Mesenchymal stem cell (in vitro differentiated cells and primary cell): Measurements from ENCODE around the gene SHISA2.
A peak's percentile ranks its signal among the peaks of the same experiment; 100 is the strongest.

Source experiments
- DNase-seq: peaks from one replicate; pipeline ENCODE4 v3.0.0-alpha.2; 2013
- H2AFZ ChIP-seq: one replicate; pipeline ENCODE4 v1.6.1; 2013; ENCODE audit warnings: low read depth, mild to moderate bottlenecking, control low read depth, inconsistent platforms, low read length, moderate library complexity
- H2AK5ac ChIP-seq: 2 replicates; pipeline ENCODE4 v1.6.1; 2013; ENCODE audit warnings: low read length, moderate library complexity, mild to moderate bottlenecking, inconsistent platforms; ENCODE audit not compliant: severe bottlenecking
- H2BK120ac ChIP-seq: one replicate; pipeline ENCODE4 v1.6.1; 2013; ENCODE audit warnings: low read depth, mild to moderate bottlenecking, inconsistent platforms, low read length, moderate library complexity
- H2BK12ac ChIP-seq, 2 experiments: one replicate each; pipeline ENCODE4 v1.6.1; 2013; ENCODE audit warnings: inconsistent platforms in 2 of 2, low read length in 2 of 2, mild to moderate bottlenecking in 2 of 2, moderate library complexity in 2 of 2, control low read depth in 1 of 2
- H2BK15ac ChIP-seq: one replicate; pipeline ENCODE4 v1.6.1; 2013; ENCODE audit warnings: mild to moderate bottlenecking, low read depth, inconsistent platforms; ENCODE audit not compliant: poor library complexity, severe bottlenecking
- H2BK5ac ChIP-seq: 2 replicates; pipeline ENCODE4 v1.6.1; 2013; ENCODE audit warnings: low read depth, mild to moderate bottlenecking, low read length, control low read depth, inconsistent platforms; ENCODE audit not compliant: poor library complexity, severe bottlenecking
- H3K14ac ChIP-seq, 2 experiments: one replicate each; pipeline ENCODE4 v1.6.1; 2013; ENCODE audit warnings: inconsistent platforms in 2 of 2, low read length in 2 of 2, control low read depth in 1 of 2, mild to moderate bottlenecking in 1 of 2, moderate library complexity in 1 of 2
- H3K18ac ChIP-seq, 2 experiments: one replicate each; pipeline ENCODE4 v1.6.1; 2013; ENCODE audit warnings: inconsistent platforms in 2 of 2, low read length in 2 of 2, control low read depth in 1 of 2, low read depth in 1 of 2, mild to moderate bottlenecking in 1 of 2
- H3K23ac ChIP-seq, 2 experiments: one replicate each; pipeline ENCODE4 v1.6.1; 2013; ENCODE audit warnings: inconsistent platforms in 2 of 2, low read length in 2 of 2, mild to moderate bottlenecking in 2 of 2, moderate library complexity in 2 of 2, control low read depth in 1 of 2
- H3K27ac ChIP-seq: 2 replicates; pipeline ENCODE4 v1.5.1; 2013; ENCODE audit warnings: mild to moderate bottlenecking, moderate library complexity, low read length, control low read depth, inconsistent platforms; ENCODE audit not compliant: poor library complexity, severe bottlenecking
- H3K27me3 ChIP-seq, 2 experiments: 2 replicates each; pipeline versions ENCODE4 v1.6.1 to v1.7.0; 2013; ENCODE audit warnings: low read length in 2 of 2, mild to moderate bottlenecking in 2 of 2, moderate library complexity in 2 of 2, control low read depth in 1 of 2, inconsistent platforms in 1 of 2; ENCODE audit not compliant: control insufficient read depth in 1 of 2, insufficient read depth in 1 of 2
- H3K36me3 ChIP-seq, 2 experiments: 2 replicates each; pipeline versions ENCODE4 v1.6.1 to v1.7.0; 2013; ENCODE audit warnings: low read length in 2 of 2, control low read depth in 1 of 2, inconsistent platforms in 1 of 2, low read depth in 1 of 2, mild to moderate bottlenecking in 1 of 2; ENCODE audit not compliant: insufficient read depth in 2 of 2, control insufficient read depth in 1 of 2
- H3K4ac ChIP-seq, 2 experiments: one replicate each; pipeline ENCODE4 v1.6.1; 2013; ENCODE audit warnings: inconsistent platforms in 2 of 2, low read length in 2 of 2, mild to moderate bottlenecking in 2 of 2, moderate library complexity in 2 of 2, control low read depth in 1 of 2, low read depth in 1 of 2
- H3K4me1 ChIP-seq: 2 replicates; pipeline ENCODE4 v1.6.1; 2013; ENCODE audit warnings: low read depth, low read length, control low read depth; ENCODE audit not compliant: control insufficient read depth, insufficient read depth
- H3K4me2 ChIP-seq: 2 replicates; pipeline ENCODE4 v1.6.1; 2013; ENCODE audit warnings: low read length, mild to moderate bottlenecking, inconsistent platforms; ENCODE audit not compliant: poor library complexity, severe bottlenecking
- H3K4me3 ChIP-seq, 2 experiments: 2 replicates each; pipeline versions ENCODE4 v1.5.1 to v1.7.0; 2013; ENCODE audit warnings: low read length in 2 of 2, mild to moderate bottlenecking in 2 of 2, control low read depth in 1 of 2, low read depth in 1 of 2; ENCODE audit not compliant: insufficient read depth in 1 of 2
- H3K79me1 ChIP-seq: replicated peaks from 2 replicates; pipeline ENCODE4 v1.6.1; 2013; ENCODE audit warnings: mild to moderate bottlenecking, control low read depth, low read length, inconsistent platforms; ENCODE audit not compliant: poor library complexity, severe bottlenecking
- H3K9ac ChIP-seq: 2 replicates; pipeline ENCODE4 v1.7.0; 2013; ENCODE audit warnings: mild to moderate bottlenecking, low read length, moderate library complexity
- H3K9me3 ChIP-seq: 2 replicates; pipeline ENCODE4 v1.7.0; 2013; ENCODE audit warnings: mild to moderate bottlenecking, low read length; ENCODE audit not compliant: control insufficient read depth
- H4K8ac ChIP-seq: one replicate; pipeline ENCODE4 v1.6.1; 2013; ENCODE audit warnings: inconsistent platforms, mild to moderate bottlenecking, low read length, moderate library complexity
- H4K91ac ChIP-seq: one replicate; pipeline ENCODE4 v1.6.1; 2013; ENCODE audit warnings: mild to moderate bottlenecking, low read length, inconsistent platforms
- WGBS: methylation state at CpG from one replicate; pipeline ENCODE4 v1.1.7; 2013; ENCODE audit warnings: mixed read lengths; 5-methylcytosine and 5-hydroxymethylcytosine counted together

SHISA2 gene

GRCh38 chr13:26051231-26051656 lies 572 bp downstream of the SHISA2 start:
- H2BK12ac ChIP-seq = no peak overlapping the region
- peak overlapping the region; percentile 50 to 57 for H3K18ac ChIP-seq
- H2AFZ ChIP-seq = peak overlapping the region; percentile 0
- peak overlapping the region; percentile 72 to 99 for H3K4me3 ChIP-seq
- no peaks in the 10 kb centered on the region for H3K9me3 ChIP-seq
- H3K36me3 ChIP-seq = peaks cover 0 to 19% of the 10 kb centered on the region in 2 experiments
- H2BK5ac ChIP-seq = peak overlapping the region; percentile 90
- H3K23ac ChIP-seq = peak overlapping the region in 1 of 2 experiments; percentile 75
- H3K9ac ChIP-seq = no peak overlapping the region
- peak; percentile 51 for DNase-seq
- no peak overlapping the region for H3K4ac ChIP-seq
- no peak overlapping the region for H2BK15ac ChIP-seq
- no peak overlapping the region for H3K14ac ChIP-seq
- peaks cover 17% of the 10 kb centered on the region for H3K4me1 ChIP-seq
- H3K27ac ChIP-seq = peak overlapping the region; percentile 72
- peak overlapping the region; percentile 55 for H2AK5ac ChIP-seq
- H3K79me1 ChIP-seq = no peaks in the 10 kb centered on the region
- H4K91ac ChIP-seq = no peak overlapping the region
- WGBS = under 1% methylated on average over 29 of the region's 45 CpGs
- peak overlapping the region; percentile 63 for H3K4me2 ChIP-seq
- H4K8ac ChIP-seq = peak overlapping the region; percentile 69
- peaks cover 0 to 84% of the 10 kb centered on the region in 2 experiments for H3K27me3 ChIP-seq
- peak overlapping the region; percentile 73 for H2BK120ac ChIP-seq

DNA sequence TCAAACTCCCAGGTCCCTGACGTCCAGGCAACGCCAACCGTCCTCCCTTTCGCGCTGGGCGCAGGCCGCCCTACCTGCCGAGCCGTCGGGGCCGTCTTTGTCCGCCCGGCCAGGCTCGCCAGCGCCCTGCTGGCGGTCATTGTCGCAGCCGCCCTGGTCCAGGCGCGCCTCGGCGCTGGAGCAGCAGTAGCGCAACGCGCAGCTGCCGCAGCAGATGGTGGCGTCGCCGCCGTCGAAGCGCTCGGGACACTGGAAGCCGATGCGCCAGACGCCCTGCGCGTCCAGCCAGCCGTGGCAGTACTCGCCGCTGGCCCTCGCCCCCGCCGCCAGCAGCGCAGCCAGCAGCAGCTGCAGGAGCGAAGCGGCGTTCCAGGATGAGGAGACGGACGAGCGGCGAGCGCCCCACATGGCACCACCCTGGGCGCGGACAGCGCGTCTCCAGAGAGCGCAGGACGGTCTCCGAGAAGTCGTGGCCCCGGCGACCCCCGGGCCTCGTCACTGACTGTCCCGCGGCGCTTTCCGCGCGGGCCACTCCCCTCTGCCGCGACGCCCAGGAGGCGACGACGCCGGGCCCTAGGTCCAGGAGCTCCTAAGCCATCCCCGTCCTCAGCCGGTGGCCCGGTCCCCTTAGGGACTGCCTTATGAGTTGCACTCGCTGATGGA lies 1.1 kb downstream of the SHISA2 start:
- peak overlapping the region; percentile 42 for H2AFZ ChIP-seq
- peak overlapping the region in 1 of 2 experiments; percentile 58 for H3K14ac ChIP-seq
- H2BK120ac ChIP-seq = peak overlapping the region; percentile 73
- peak overlapping the region in 1 of 2 experiments; percentile 99 for H3K4me3 ChIP-seq
- peak overlapping the region; percentile 90 for H2BK5ac ChIP-seq
- H3K27me3 ChIP-seq = peaks cover 0 to 81% of the 10 kb centered on the region in 2 experiments
- H2BK12ac ChIP-seq = peak overlapping the region in 1 of 2 experiments; percentile 61
- H4K91ac ChIP-seq = no peak overlapping the region
- peaks cover 0 to 22% of the 10 kb centered on the region in 2 experiments for H3K36me3 ChIP-seq
- peak; percentile 51 for DNase-seq
- no peaks in the 10 kb centered on the region for H3K79me1 ChIP-seq
- peak overlapping the region; percentile 69 for H4K8ac ChIP-seq
- under 1% methylated on average over 73 of the region's 82 CpGs for WGBS
- H3K23ac ChIP-seq = peak overlapping the region in 1 of 2 experiments; percentile 56
- no peaks in the 10 kb centered on the region for H3K9me3 ChIP-seq
- peak overlapping the region; percentile 92 for H2AK5ac ChIP-seq
- H3K9ac ChIP-seq = no peak overlapping the region
- H3K4me2 ChIP-seq = peak overlapping the region; percentile 63
- no peak overlapping the region for H3K4ac ChIP-seq
- no peak overlapping the region for H2BK15ac ChIP-seq
- H3K4me1 ChIP-seq = peaks cover 18% of the 10 kb centered on the region
- peak overlapping the region; percentile 96 for H3K27ac ChIP-seq
- peak overlapping the region in 1 of 2 experiments; percentile 77 for H3K18ac ChIP-seq

- Histone ChIP-seq H2BK5ac (no peak overlapping the region), H3K27ac (peak overlapping the region; percentile 96), H4K91ac (no peak overlapping the region), H3K27me3 (peaks cover 0 to 76% of the 10 kb centered on the region in 2 experiments), H2BK15ac (no peak overlapping the region), H2AK5ac (no peak overlapping the region), H3K4me1 (peaks cover 22% of the 10 kb centered on the region), H3K4ac (no peak overlapping the region), H3K36me3 (peaks cover 0 to 28% of the 10 kb centered on the region in 2 experiments), H3K4me2 (peak overlapping the region; percentile 82), H3K14ac (no peak overlapping the region), H2BK120ac (no peak overlapping the region), H3K4me3 (peak overlapping the region in 1 of 2 experiments; percentile 45), H3K23ac (no peak overlapping the region), H3K9me3 (no peaks in the 10 kb centered on the region), H3K9ac (no peak overlapping the region), H4K8ac (no peak overlapping the region), H3K18ac (no peak overlapping the region), H3K79me1 (peaks cover 2% of the 10 kb centered on the region), H2AFZ (no peak overlapping the region), H2BK12ac (no peak overlapping the region)
- WGBS = 79% methylated on average over 3 of the region's 4 CpGs
- DNase-seq = no peak
These were observed 3.1 kb downstream of the SHISA2 start for GRCh38 chr13:26048741-26049140.

DNA sequence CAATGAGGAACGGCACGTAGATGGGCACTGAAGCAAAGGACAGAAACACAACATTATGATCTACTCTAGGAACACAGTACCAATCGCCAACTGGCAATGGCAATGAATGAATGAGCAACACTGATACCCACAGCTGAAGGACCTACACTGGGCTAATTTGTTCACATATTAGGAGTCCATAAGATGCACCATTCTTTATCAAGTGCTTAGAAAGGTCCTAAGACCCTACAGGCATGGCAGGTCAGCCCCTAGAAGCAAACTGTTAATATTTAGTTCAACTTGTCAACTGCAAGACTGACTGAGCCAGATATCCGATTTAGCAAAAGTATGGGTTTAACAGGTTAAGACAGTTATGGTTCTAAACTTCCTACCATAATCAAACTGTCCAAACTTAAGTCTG lies 4.8 kb downstream of the SHISA2 start:
- Histone ChIP-seq H3K27ac (no peak overlapping the region), H3K79me1 (peaks cover 2% of the 10 kb centered on the region), H2BK12ac (no peak overlapping the region), H3K18ac (no peak overlapping the region), H2BK5ac (no peak overlapping the region), H3K9ac (no peak overlapping the region), H3K14ac (no peak overlapping the region), H2AK5ac (no peak overlapping the region), H3K9me3 (no peaks in the 10 kb centered on the region), H2BK120ac (no peak overlapping the region), H3K27me3 (peaks cover 0 to 67% of the 10 kb centered on the region in 2 experiments), H3K36me3 (peaks cover 0 to 28% of the 10 kb centered on the region in 2 experiments), H3K23ac (no peak overlapping the region), H3K4me2 (peak overlapping the region; percentile 82), H3K4me1 (peaks cover 19% of the 10 kb centered on the region), H3K4ac (no peak overlapping the region), H4K8ac (no peak overlapping the region), H3K4me3 (no peak overlapping the region), H4K91ac (no peak overlapping the region), H2BK15ac (no peak overlapping the region), H2AFZ (no peak overlapping the region)
- 88% methylated on average over 4 of the region's 4 CpGs for WGBS
- no peak for DNase-seq
